GM21526 (cell line): Measurements from ENCODE around the gene UBE2S.
"Not testable (repeated sequence)": the region's sequence is repeated elsewhere in the genome, so short reads cannot be mapped to it uniquely, and the experiment has no call there.

Source experiments
- ATAC-seq: cut with Tn5 transposase; IDR thresholded peaks from one replicate; pipeline ENCODE4 v1.9.1; 2021; ENCODE audit warnings: moderate library complexity; ENCODE audit not compliant: unreplicated experiment, low FRiP score

Gene UBE2S

GRCh38 chr19:55407550-55407799 is at the start of gene UBE2S:
Gene UBE2S, minus strand, starts transcription at chr19:55407788. Its CDS starts 199 bp downstream, at chr19:55407589.
- not testable (repeated sequence) for ATAC-seq

- no peak for ATAC-seq
These were observed 48.8 kb upstream of the UBE2S start for GRCh38 chr19:55456347-55456746.

- ATAC-seq, result no peak
These were observed 48.1 kb upstream of the UBE2S start for GRCh38 chr19:55455576-55456235.

- ATAC-seq, result no peak
These were observed 47.2 kb upstream of the UBE2S start for GRCh38 chr19:55454787-55455243.

GRCh38 chr19:55453511-55454260 is 46.1 kb upstream of the UBE2S start:
- ATAC-seq, result no peak

GRCh38 chr19:55452749-55453346 is 45.3 kb upstream of the UBE2S start:
- ATAC-seq, result no peak

- ATAC-seq, result no peak
These were observed 44.6 kb upstream of the UBE2S start for GRCh38 chr19:55451965-55452748.

GRCh38 chr19:55451163-55451964 is 43.8 kb upstream of the UBE2S start:
- ATAC-seq, result no peak

- ATAC-seq, result no peak
These were observed 41.9 kb upstream of the UBE2S start for GRCh38 chr19:55449469-55449868.

- not testable (repeated sequence) for ATAC-seq
These were observed 40.5 kb upstream of the UBE2S start for GRCh38 chr19:55448175-55448490.

- ATAC-seq, result no peak
These were observed 40.0 kb upstream of the UBE2S start for GRCh38 chr19:55447421-55448174.

- no peak for ATAC-seq
These were observed 38.5 kb upstream of the UBE2S start for GRCh38 chr19:55446060-55446459.

- no peak for ATAC-seq
These were observed 37.1 kb upstream of the UBE2S start for GRCh38 chr19:55444646-55445045.

- no peak for ATAC-seq
These were observed 36.4 kb upstream of the UBE2S start for GRCh38 chr19:55443824-55444480.

GRCh38 chr19:55443045-55443823 is 35.6 kb upstream of the UBE2S start, which contains the start of gene SHISA7:
Gene SHISA7, minus strand, starts transcription at chr19:55443300. Its CDS starts 437 bp downstream, at chr19:55442863.
- no peak for ATAC-seq

- no peak for ATAC-seq
These were observed 34.9 kb upstream of the UBE2S start for GRCh38 chr19:55442372-55442961.

- ATAC-seq, result no peak
These were observed 34.2 kb upstream of the UBE2S start for GRCh38 chr19:55441692-55442321.

GRCh38 chr19:55441319-55441691 is 33.7 kb upstream of the UBE2S start:
- no peak for ATAC-seq
